22Rv1 (cell line): Measurements from ENCODE around the gene TMEM91.

Experiments
- H3K27ac ChIP-seq: fragments of 450-650 bp; 2 replicates; pipeline ENCODE4 v1.5.1; 2017
- CTCF ChIP-seq: fragments of 450-650 bp; IDR thresholded peaks from 2 replicates; pipeline ENCODE4 v1.5.1; 2017; ENCODE audit warnings: mild to moderate bottlenecking
- ZFX ChIP-seq: fragments of 450-650 bp; IDR thresholded peaks from 2 replicates; pipeline ENCODE4 v1.6.1; 2017; ENCODE audit warnings: antibody characterized with exemption, borderline replicate concordance

The TMEM91 gene

GRCh38 chr19:41409288-41409687, 33.0 kb downstream of the TMEM91 start:
- peak overlapping the region; percentile 50 for H3K27ac ChIP-seq
- TF ChIP-seq ZFX (no peak), CTCF (no peak)

- no peak overlapping the region for H3K27ac ChIP-seq
Observed at GRCh38 chr19:41410336-41411054, 34.2 kb downstream of the TMEM91 start.

GRCh38 chr19:41411100-41411967, 35.0 kb downstream of the TMEM91 start:
- TF ChIP-seq CTCF (no peak), ZFX (no peak)
- no peak overlapping the region for H3K27ac ChIP-seq

More at GRCh38 chr19:41410336-41411054, 34.2 kb downstream of the TMEM91 start:
- TF ChIP-seq ZFX (no peak), CTCF (no peak)

- TF ChIP-seq CTCF: no peak
- TF ChIP-seq ZFX: no peak
- no peak overlapping the region for H3K27ac ChIP-seq
Observed at GRCh38 chr19:41411968-41412265, 35.6 kb downstream of the TMEM91 start.

- TF ChIP-seq CTCF (no peak), ZFX (no peak)
- no peak overlapping the region for H3K27ac ChIP-seq
Observed at GRCh38 chr19:41412953-41413352, 36.6 kb downstream of the TMEM91 start.

GRCh38 chr19:41413947-41414346, 37.6 kb downstream of the TMEM91 start:
- H3K27ac ChIP-seq: no peak overlapping the region
- TF ChIP-seq CTCF (no peak), ZFX (no peak)

GRCh38 chr19:41414461-41414860, 38.1 kb downstream of the TMEM91 start:
- no peak for TF ChIP-seq ZFX
- TF ChIP-seq CTCF: no peak
- no peak overlapping the region for H3K27ac ChIP-seq
